ENCODE measurements around the gene FTO. TPM values are rescaled to one million over a fixed set of nuclear protein-coding genes. Genes with fewer than 3 reads are reported as not detected.

Gene FTO
- total RNA-seq, 2 donors from 2014 or later = 55.4 to 57.4 TPM

GRCh38 chr16:53936052-53936451 is 232.1 kb downstream of the FTO start:
- Mint-ChIP-seq H3K36me3 (peaks cover 4% of the 10 kb centered on the region), H3K27me3 (no peaks in the 10 kb centered on the region), H3K4me1 (ENCODE audit: low read depth in 2 of 2) (peaks cover 0 to 3% of the 10 kb centered on the region in 2 donors), H3K4me3 (no peak overlapping the region), H3K27ac (no peak overlapping the region), H3K9me3 (no peaks in the 10 kb centered on the region)
- no peak for DNase-seq (ENCODE audit: low spot score)
- ATAC-seq = no peak

GRCh38 chr16:53936529-53936928 is 232.6 kb downstream of the FTO start:
- Mint-ChIP-seq H3K36me3 (peaks cover 4% of the 10 kb centered on the region), H3K4me1 (ENCODE audit: low read depth in 2 of 2) (peaks cover 0 to 3% of the 10 kb centered on the region in 2 donors), H3K27ac (no peak overlapping the region), H3K27me3 (no peaks in the 10 kb centered on the region), H3K9me3 (no peaks in the 10 kb centered on the region), H3K4me3 (no peak overlapping the region)
- ATAC-seq (no peak), DNase-seq (ENCODE audit: low spot score) (no peak)

GRCh38 chr16:53937161-53937880 is 233.4 kb downstream of the FTO start:
- H3K27ac Mint-ChIP-seq = no peak overlapping the region
- no peaks in the 10 kb centered on the region for H3K27me3 Mint-ChIP-seq
- no peaks in the 10 kb centered on the region for H3K9me3 Mint-ChIP-seq
- H3K4me1 Mint-ChIP-seq (ENCODE audit: low read depth in 2 of 2) = peaks cover 0 to 7% of the 10 kb centered on the region in 2 donors
- no peak for ATAC-seq
- no peak for DNase-seq (ENCODE audit: low spot score)
- H3K4me3 Mint-ChIP-seq = no peak overlapping the region
- H3K36me3 Mint-ChIP-seq = peaks cover 4% of the 10 kb centered on the region

- ATAC-seq = no peak
- Mint-ChIP-seq H3K27me3 (no peaks in the 10 kb centered on the region), H3K9me3 (no peaks in the 10 kb centered on the region)
These were observed 240.1 kb downstream of the FTO start for GRCh38 chr16:53944025-53944424.

GRCh38 chr16:53945996-53946395 is 242.0 kb downstream of the FTO start:
- ATAC-seq = no peak
- H3K4me3 Mint-ChIP-seq = no peak overlapping the region
- no peak for DNase-seq (ENCODE audit: low spot score)
- H3K4me1 Mint-ChIP-seq (ENCODE audit: low read depth in 2 of 2) = peaks cover 0 to 12% of the 10 kb centered on the region in 2 donors
- no peak overlapping the region for H3K27ac Mint-ChIP-seq
- H3K27me3 Mint-ChIP-seq = no peaks in the 10 kb centered on the region
- no peaks in the 10 kb centered on the region for H3K36me3 Mint-ChIP-seq
- no peaks in the 10 kb centered on the region for H3K9me3 Mint-ChIP-seq

More at GRCh38 chr16:53944025-53944424, 240.1 kb downstream of the FTO start:
- peaks cover 0 to 9% of the 10 kb centered on the region in 2 donors for H3K4me1 Mint-ChIP-seq (ENCODE audit: low read depth in 2 of 2)
- H3K27ac Mint-ChIP-seq = no peak overlapping the region
- H3K36me3 Mint-ChIP-seq = no peaks in the 10 kb centered on the region
- no peak overlapping the region for H3K4me3 Mint-ChIP-seq
- no peak for DNase-seq (ENCODE audit: low spot score)

- H3K27me3 Mint-ChIP-seq = no peaks in the 10 kb centered on the region
- DNase-seq (ENCODE audit: low spot score) = no peak
These were observed 242.9 kb downstream of the FTO start for GRCh38 chr16:53946746-53947386.

GRCh38 chr16:53947642-53948041 is 243.7 kb downstream of the FTO start:
- no peaks in the 10 kb centered on the region for H3K27me3 Mint-ChIP-seq
- no peak overlapping the region for H3K4me3 Mint-ChIP-seq
- H3K4me1 Mint-ChIP-seq (ENCODE audit: low read depth in 2 of 2) = peaks cover 7 to 15% of the 10 kb centered on the region in 2 donors
- ATAC-seq = no peak
- no peaks in the 10 kb centered on the region for H3K9me3 Mint-ChIP-seq
- H3K36me3 Mint-ChIP-seq = no peaks in the 10 kb centered on the region
- no peak overlapping the region for H3K27ac Mint-ChIP-seq
- no peak for DNase-seq (ENCODE audit: low spot score)

More at GRCh38 chr16:53946746-53947386, 242.9 kb downstream of the FTO start:
- H3K4me1 Mint-ChIP-seq (ENCODE audit: low read depth in 2 of 2) = peaks cover under 1 to 12% of the 10 kb centered on the region in 2 donors
- no peaks in the 10 kb centered on the region for H3K36me3 Mint-ChIP-seq
- no peak overlapping the region for H3K4me3 Mint-ChIP-seq
- H3K9me3 Mint-ChIP-seq = no peaks in the 10 kb centered on the region
- no peak for ATAC-seq
- H3K27ac Mint-ChIP-seq = no peak overlapping the region

- H3K4me1 Mint-ChIP-seq (ENCODE audit: low read depth in 2 of 2) = peaks cover 7 to 16% of the 10 kb centered on the region in 2 donors
- H3K27ac Mint-ChIP-seq = no peak overlapping the region
- ATAC-seq (no peak), DNase-seq (ENCODE audit: low spot score) (no peak)
- H3K36me3 Mint-ChIP-seq = no peaks in the 10 kb centered on the region
- no peaks in the 10 kb centered on the region for H3K27me3 Mint-ChIP-seq
- no peaks in the 10 kb centered on the region for H3K9me3 Mint-ChIP-seq
- H3K4me3 Mint-ChIP-seq = no peak overlapping the region
These were observed 244.4 kb downstream of the FTO start for GRCh38 chr16:53948326-53948725.

GRCh38 chr16:53948734-53949430 is 244.9 kb downstream of the FTO start:
- no peaks in the 10 kb centered on the region for H3K36me3 Mint-ChIP-seq
- H3K27me3 Mint-ChIP-seq = no peaks in the 10 kb centered on the region
- H3K9me3 Mint-ChIP-seq = no peaks in the 10 kb centered on the region
- no peak overlapping the region for H3K4me3 Mint-ChIP-seq
- DNase-seq (ENCODE audit: low spot score) = no peak
- ATAC-seq = no peak
- H3K27ac Mint-ChIP-seq = peak overlapping the region in 1 of 2 donors; percentile 25
- peaks cover 7 to 16% of the 10 kb centered on the region in 2 donors for H3K4me1 Mint-ChIP-seq (ENCODE audit: low read depth in 2 of 2)

GRCh38 chr16:53949715-53950410 is 245.9 kb downstream of the FTO start:
- Mint-ChIP-seq H3K27me3 (no peaks in the 10 kb centered on the region), H3K36me3 (no peaks in the 10 kb centered on the region), H3K27ac (peak overlapping the region in 1 of 2 donors; percentile 25), H3K9me3 (no peaks in the 10 kb centered on the region), H3K4me1 (ENCODE audit: low read depth in 2 of 2) (peaks cover 7 to 21% of the 10 kb centered on the region in 2 donors), H3K4me3 (no peak overlapping the region)
- no peak for DNase-seq (ENCODE audit: low spot score)
- no peak for ATAC-seq

- ATAC-seq (no peak), DNase-seq (ENCODE audit: low spot score) (no peak)
- Mint-ChIP-seq H3K27me3 (no peaks in the 10 kb centered on the region), H3K27ac (no peak overlapping the region), H3K4me1 (ENCODE audit: low read depth in 2 of 2) (peaks cover 7 to 21% of the 10 kb centered on the region in 2 donors), H3K9me3 (no peaks in the 10 kb centered on the region), H3K36me3 (no peaks in the 10 kb centered on the region), H3K4me3 (no peak overlapping the region)
These were observed 246.7 kb downstream of the FTO start for GRCh38 chr16:53950677-53951076.

- H3K27ac Mint-ChIP-seq = peak overlapping the region in 1 of 2 donors; percentile 36
- DNase-seq (ENCODE audit: low spot score) (no peak), ATAC-seq (peak; percentile 68 to 70)
- no peaks in the 10 kb centered on the region for H3K27me3 Mint-ChIP-seq
- no peaks in the 10 kb centered on the region for H3K9me3 Mint-ChIP-seq
- peak overlapping the region; percentile 30 for H3K4me3 Mint-ChIP-seq
- H3K4me1 Mint-ChIP-seq (ENCODE audit: low read depth in 2 of 2) = peaks cover 7 to 21% of the 10 kb centered on the region in 2 donors
- no peaks in the 10 kb centered on the region for H3K36me3 Mint-ChIP-seq
These were observed 248.6 kb downstream of the FTO start for GRCh38 chr16:53952215-53953208.

Data from natural killer cell treated with Interleukin-12 subunit alpha and Interleukin-12 subunit beta and Interleukin-15 and Interleukin-18, amount 100 ng/mL, for 72 hours (primary cell).